ENCODE data around the gene PCDHB6.
"Not testable (repeated sequence)": the region's sequence is repeated elsewhere in the genome, so short reads cannot be mapped to it uniquely, and the experiment has no call there.

Gene PCDHB6

DNA sequence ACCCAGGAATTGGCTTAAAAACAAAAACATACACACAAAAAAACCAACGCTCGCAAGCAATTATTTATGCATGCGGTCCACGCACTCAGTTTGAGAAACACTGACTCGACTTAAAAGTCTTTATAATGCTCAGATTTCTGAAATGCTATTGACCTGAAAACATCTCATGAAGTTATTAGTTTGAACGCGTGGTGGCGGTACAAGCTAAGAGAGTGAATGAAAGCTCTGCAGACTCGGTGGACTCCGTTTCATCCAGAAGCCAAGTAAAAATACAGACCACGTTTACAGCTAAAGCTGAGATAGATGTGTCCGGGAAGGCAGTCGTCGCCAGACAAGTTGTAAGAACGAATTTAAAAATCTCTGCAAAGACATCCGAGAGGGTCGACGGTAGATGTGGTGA lies at the start of gene PCDHB6:
TSS of gene PCDHB6 (plus strand) at position 246 of the 400 bp plus-strand sequence. CDS start 201 bp downstream, outside the sequence.
- H3K9me3 Mint-ChIP-seq = peaks cover 63% of the 10 kb centered on the region
- no peaks in the 10 kb centered on the region for H3K27me3 Mint-ChIP-seq (ENCODE audit: low read depth)
- no peak within 1 kb of the TSS for H3K27ac Mint-ChIP-seq
- H3K4me3 Mint-ChIP-seq = no peak within 1 kb of the TSS
- H3K36me3 Mint-ChIP-seq (ENCODE audit: low read depth) = peaks cover 54% of the 10 kb centered on the region
- H3K4me1 Mint-ChIP-seq = no peaks in the 10 kb centered on the region
- TF ChIP-seq, protein P1, sequence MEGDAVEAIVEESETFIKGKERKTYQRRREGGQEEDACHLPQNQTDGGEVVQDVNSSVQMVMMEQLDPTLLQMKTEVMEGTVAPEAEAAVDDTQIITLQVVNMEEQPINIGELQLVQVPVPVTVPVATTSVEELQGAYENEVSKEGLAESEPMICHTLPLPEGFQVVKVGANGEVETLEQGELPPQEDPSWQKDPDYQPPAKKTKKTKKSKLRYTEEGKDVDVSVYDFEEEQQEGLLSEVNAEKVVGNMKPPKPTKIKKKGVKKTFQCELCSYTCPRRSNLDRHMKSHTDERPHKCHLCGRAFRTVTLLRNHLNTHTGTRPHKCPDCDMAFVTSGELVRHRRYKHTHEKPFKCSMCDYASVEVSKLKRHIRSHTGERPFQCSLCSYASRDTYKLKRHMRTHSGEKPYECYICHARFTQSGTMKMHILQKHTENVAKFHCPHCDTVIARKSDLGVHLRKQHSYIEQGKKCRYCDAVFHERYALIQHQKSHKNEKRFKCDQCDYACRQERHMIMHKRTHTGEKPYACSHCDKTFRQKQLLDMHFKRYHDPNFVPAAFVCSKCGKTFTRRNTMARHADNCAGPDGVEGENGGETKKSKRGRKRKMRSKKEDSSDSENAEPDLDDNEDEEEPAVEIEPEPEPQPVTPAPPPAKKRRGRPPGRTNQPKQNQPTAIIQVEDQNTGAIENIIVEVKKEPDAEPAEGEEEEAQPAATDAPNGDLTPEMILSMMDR (IDR thresholded peaks at IDR 0.05; ENCODE audit: unreplicated experiment in 3 of 3) = no peak

DNA sequence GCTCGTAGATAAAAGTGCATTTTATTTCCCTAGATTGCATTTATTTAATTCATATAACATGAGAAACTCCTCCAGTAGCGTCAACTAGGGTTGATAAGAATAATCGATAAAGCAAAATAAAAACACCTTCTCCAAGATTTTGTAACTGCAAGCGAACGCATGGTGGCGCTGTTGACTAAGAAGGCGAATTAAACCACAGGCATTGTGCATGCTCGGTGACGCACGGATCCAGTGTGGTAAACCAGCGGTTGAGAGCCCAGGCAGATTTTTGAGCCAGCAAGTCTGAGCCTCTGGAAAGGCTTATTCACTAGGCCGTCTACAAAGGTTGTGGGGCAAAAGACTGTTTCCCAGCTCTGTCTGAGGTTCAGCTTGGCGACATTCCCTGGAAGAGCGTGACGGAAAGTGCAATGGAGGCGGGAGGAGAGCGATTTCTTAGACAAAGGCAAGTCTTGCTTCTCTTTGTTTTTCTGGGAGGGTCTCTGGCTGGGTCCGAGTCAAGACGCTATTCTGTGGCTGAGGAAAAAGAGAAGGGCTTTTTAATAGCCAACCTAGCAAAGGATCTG lies 49.5 kb upstream of the PCDHB6 start, which contains the start of gene PCDHB3:
TSS of gene PCDHB3 (plus strand) at position 231 of the 563 bp plus-strand sequence. CDS start at position 408, 177 bp downstream.
- H3K27ac Mint-ChIP-seq = no peak within 1 kb of the TSS
- H3K36me3 Mint-ChIP-seq (ENCODE audit: low read depth) = peaks cover 90% of the 10 kb centered on the region
- peaks cover 2% of the 10 kb centered on the region for H3K27me3 Mint-ChIP-seq (ENCODE audit: low read depth)
- TF ChIP-seq, protein P1 (IDR thresholded peaks at IDR 0.05; ENCODE audit: unreplicated experiment in 3 of 3) = no peak
- peaks cover 70% of the 10 kb centered on the region for H3K9me3 Mint-ChIP-seq
- H3K4me3 Mint-ChIP-seq = peak within 1 kb of the TSS in 2 of 3 experiments; percentile 42 to 50
- no peaks in the 10 kb centered on the region for H3K4me1 Mint-ChIP-seq

DNA sequence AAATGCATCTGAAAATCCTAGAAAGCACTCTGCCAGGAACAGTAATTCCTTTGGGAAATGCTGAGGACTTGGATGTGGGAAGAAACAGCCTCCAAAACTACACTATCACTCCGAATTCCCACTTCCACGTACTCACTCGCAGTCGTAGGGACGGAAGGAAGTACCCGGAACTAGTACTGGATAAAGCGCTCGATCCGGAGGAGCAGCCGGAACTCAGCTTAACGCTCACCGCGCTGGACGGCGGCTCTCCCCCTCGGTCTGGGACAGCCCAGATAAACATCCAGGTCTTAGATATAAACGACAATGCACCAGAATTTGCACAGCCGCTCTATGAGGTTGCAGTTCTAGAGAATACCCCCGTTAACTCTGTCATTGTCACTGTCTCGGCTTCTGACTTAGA lies 48.8 kb upstream of the PCDHB6 start:
- H3K4me3 Mint-ChIP-seq = no peak overlapping the region
- TF ChIP-seq, protein P1 (IDR thresholded peaks at IDR 0.05; ENCODE audit: unreplicated experiment in 3 of 3) = no peak
- no peaks in the 10 kb centered on the region for H3K27me3 Mint-ChIP-seq (ENCODE audit: low read depth)
- H3K27ac Mint-ChIP-seq = no peak overlapping the region
- peaks cover 90% of the 10 kb centered on the region for H3K36me3 Mint-ChIP-seq (ENCODE audit: low read depth)
- peaks cover 69% of the 10 kb centered on the region for H3K9me3 Mint-ChIP-seq
- H3K4me1 Mint-ChIP-seq = no peaks in the 10 kb centered on the region

DNA sequence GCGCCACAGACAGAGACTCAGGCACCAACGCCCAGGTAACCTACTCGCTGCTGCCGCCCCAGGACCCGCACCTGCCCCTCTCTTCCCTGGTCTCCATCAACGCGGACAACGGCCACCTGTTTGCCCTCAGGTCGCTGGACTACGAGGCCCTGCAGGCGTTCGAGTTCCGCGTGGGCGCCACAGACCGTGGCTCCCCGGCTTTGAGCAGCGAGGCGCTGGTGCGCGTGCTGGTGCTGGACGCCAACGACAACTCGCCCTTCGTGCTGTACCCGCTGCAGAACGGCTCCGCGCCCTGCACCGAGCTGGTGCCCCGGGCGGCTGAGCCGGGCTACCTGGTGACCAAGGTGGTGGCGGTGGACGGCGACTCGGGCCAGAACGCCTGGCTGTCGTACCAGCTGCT lies 47.8 kb upstream of the PCDHB6 start:
- peaks cover 72% of the 10 kb centered on the region for H3K9me3 Mint-ChIP-seq
- not testable (repeated sequence) for H3K27me3 Mint-ChIP-seq (ENCODE audit: low read depth); H3K4me3 Mint-ChIP-seq; H3K4me1 Mint-ChIP-seq; H3K27ac Mint-ChIP-seq
- peaks cover 93% of the 10 kb centered on the region for H3K36me3 Mint-ChIP-seq (ENCODE audit: low read depth)

DNA sequence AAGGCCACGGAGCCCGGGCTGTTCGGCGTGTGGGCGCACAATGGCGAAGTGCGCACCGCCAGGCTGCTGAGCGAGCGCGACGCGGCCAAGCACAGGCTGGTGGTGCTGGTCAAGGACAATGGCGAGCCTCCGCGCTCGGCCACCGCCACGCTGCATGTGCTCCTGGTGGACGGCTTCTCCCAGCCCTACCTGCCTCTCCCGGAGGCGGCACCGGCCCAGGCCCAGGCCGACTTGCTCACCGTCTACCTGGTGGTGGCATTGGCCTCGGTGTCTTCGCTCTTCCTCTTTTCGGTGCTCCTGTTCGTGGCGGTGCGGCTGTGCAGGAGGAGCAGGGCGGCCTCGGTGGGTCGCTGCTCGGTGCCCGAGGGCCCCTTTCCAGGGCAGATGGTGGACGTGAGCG lies 47.4 kb upstream of the PCDHB6 start:
- Mint-ChIP-seq H3K36me3 (ENCODE audit: low read depth) (peaks cover 93% of the 10 kb centered on the region), H3K9me3 (peaks cover 72% of the 10 kb centered on the region)
- H3K27ac Mint-ChIP-seq; H3K4me1 Mint-ChIP-seq; H3K27me3 Mint-ChIP-seq (ENCODE audit: low read depth); H3K4me3 Mint-ChIP-seq: not testable (repeated sequence)

DNA sequence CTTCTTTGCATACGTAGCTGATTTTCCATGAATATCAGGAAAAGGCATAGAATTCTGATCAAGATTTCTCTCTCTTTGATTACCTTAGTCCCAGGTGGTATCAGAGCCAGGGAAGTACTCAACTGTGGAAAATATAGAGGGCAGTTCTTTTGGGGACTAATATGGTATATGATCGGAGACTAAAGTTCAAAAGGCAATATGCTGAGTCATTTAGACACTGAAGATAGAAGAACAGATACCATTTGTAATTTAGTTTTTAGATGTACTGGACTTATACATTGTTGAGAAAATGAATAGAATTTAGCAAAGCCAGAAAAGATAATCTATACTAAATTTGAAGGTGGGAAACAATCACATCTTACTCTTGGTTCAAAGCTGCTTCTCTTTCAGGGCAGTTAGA lies 44.5 kb upstream of the PCDHB6 start:
- Mint-ChIP-seq H3K4me1 (no peaks in the 10 kb centered on the region), H3K9me3 (peaks cover 75% of the 10 kb centered on the region), H3K36me3 (ENCODE audit: low read depth) (peaks cover 91% of the 10 kb centered on the region), H3K4me3 (no peak overlapping the region), H3K27ac (no peak overlapping the region), H3K27me3 (ENCODE audit: low read depth) (no peaks in the 10 kb centered on the region)
- TF ChIP-seq, protein P1 (IDR thresholded peaks at IDR 0.05; ENCODE audit: unreplicated experiment in 3 of 3) = no peak

DNA sequence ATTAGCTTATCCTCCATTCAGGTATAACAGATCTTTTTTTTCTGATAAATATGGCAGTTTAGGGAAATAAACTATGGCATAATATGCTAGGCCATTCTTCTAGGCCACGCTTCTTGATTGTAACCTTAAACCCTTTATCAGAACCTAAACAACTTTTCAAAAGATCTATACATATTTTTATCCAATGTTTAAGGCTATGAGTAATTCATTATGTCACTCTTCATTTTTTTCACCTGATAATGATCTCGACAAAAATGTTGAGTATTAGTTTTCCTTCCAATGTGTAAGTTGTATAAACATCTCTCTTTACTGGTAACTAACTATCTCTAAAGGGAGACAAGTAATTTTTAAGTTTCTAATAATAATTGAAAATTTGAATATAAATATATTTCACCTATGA lies 30.6 kb upstream of the PCDHB6 start:
- Mint-ChIP-seq H3K4me1 (no peaks in the 10 kb centered on the region), H3K4me3 (no peak overlapping the region), H3K9me3 (peaks cover 70% of the 10 kb centered on the region), H3K27ac (no peak overlapping the region), H3K27me3 (ENCODE audit: low read depth) (peaks cover 4% of the 10 kb centered on the region), H3K36me3 (ENCODE audit: low read depth) (peaks cover 82% of the 10 kb centered on the region)
- TF ChIP-seq, protein P1 (IDR thresholded peaks at IDR 0.05; ENCODE audit: unreplicated experiment in 3 of 3) = no peak

Data from nephron (organoid).